HepG2 (cell line): ENCODE data around the gene NFKB2. TPM values are rescaled to one million over a fixed set of nuclear protein-coding genes. Genes with fewer than 3 reads are reported as not detected.
A peak's percentile ranks its signal among the peaks of the same experiment; 100 is the strongest.

ENCODE experiments used
- ARNT2 ChIP-seq: sonication (generic); formaldehyde crosslinking; IDR thresholded peaks from 2 replicates; pipeline ENCODE4 v1.8.0; 2022; ENCODE audit warnings: mild to moderate bottlenecking, low read depth, missing genetic modification reagents, moderate library complexity
- DMAP1 ChIP-seq: IDR thresholded peaks from 2 replicates; pipeline ENCODE4 v1.6.1; 2016
- FIP1L1 ChIP-seq: fragments of 200-400 bp; formaldehyde crosslinking; IDR thresholded peaks from 2 replicates; pipeline ENCODE4 v1.6.1; 2018; ENCODE audit warnings: low read depth, mild to moderate bottlenecking, low read length, moderate library complexity, borderline replicate concordance; ENCODE audit not compliant: insufficient read depth
- FOSL1 ChIP-seq: sonication (generic); formaldehyde crosslinking; IDR thresholded peaks from 2 replicates; pipeline ENCODE4 v1.9.0; 2021; ENCODE audit warnings: missing genetic modification reagents, borderline replicate concordance
- HMGXB4 ChIP-seq, 2 experiments: sonication (generic) in 1 of 2; formaldehyde crosslinking in 1 of 2; IDR thresholded peaks; 2 replicates each; pipeline versions ENCODE4 v1.4.0 to v1.6.1; 2018 to 2020; ENCODE audit warnings: missing genetic modification reagents in 2 of 2, borderline replicate concordance in 1 of 2, low read depth in 1 of 2, mild to moderate bottlenecking in 1 of 2, missing biosample characterization in 1 of 2
- KLF12 ChIP-seq: sonication (generic); formaldehyde crosslinking; IDR thresholded peaks from 2 replicates; pipeline ENCODE4 v1.4.0; 2020; ENCODE audit warnings: missing genetic modification reagents, borderline replicate concordance
- MAZ ChIP-seq, 2 experiments: sonication (generic) in 1 of 2; formaldehyde crosslinking in 1 of 2; IDR thresholded peaks; 2 replicates each; pipeline versions ENCODE4 v1.5.0 to v1.6.1; 2012 to 2020; ENCODE audit warnings: low read depth in 2 of 2, mild to moderate bottlenecking in 2 of 2, borderline replicate concordance in 1 of 2, improper control_type of control experiment in 1 of 2, low read length in 1 of 2, missing genetic modification reagents in 1 of 2, moderate library complexity in 1 of 2
- PRDM4 ChIP-seq: sonication (generic); formaldehyde crosslinking; IDR thresholded peaks from 2 replicates; pipeline ENCODE4 v1.9.0; 2021; ENCODE audit warnings: missing genetic modification reagents, borderline replicate concordance
- PTBP1 ChIP-seq: fragments of 200-400 bp; formaldehyde crosslinking; IDR thresholded peaks from 2 replicates; pipeline ENCODE4 v1.6.1; 2018; ENCODE audit warnings: low read length, low read depth; ENCODE audit not compliant: poor library complexity, severe bottlenecking
- RARG ChIP-seq: sonication (generic); formaldehyde crosslinking; IDR thresholded peaks from 2 replicates; pipeline ENCODE4 v1.4.0; 2020; ENCODE audit warnings: low read depth, mild to moderate bottlenecking, missing genetic modification reagents
- REL ChIP-seq: sonication (generic); formaldehyde crosslinking; conservative IDR thresholded peaks from 2 replicates; pipeline ENCODE4 v1.8.0; 2022; ENCODE audit warnings: mild to moderate bottlenecking, missing genetic modification reagents, moderate library complexity
- SP140L ChIP-seq: sonication (generic); formaldehyde crosslinking; IDR thresholded peaks from 2 replicates; pipeline ENCODE4 v1.4.0; 2020; ENCODE audit warnings: missing genetic modification reagents, borderline replicate concordance
- SP4 ChIP-seq: sonication (generic); formaldehyde crosslinking; IDR thresholded peaks from 2 replicates; pipeline ENCODE4 v1.8.1; 2023; ENCODE audit warnings: mild to moderate bottlenecking, missing genetic modification reagents
- TAF1 ChIP-seq: sonication (generic); formaldehyde crosslinking; IDR thresholded peaks from 2 replicates; pipeline ENCODE4 v1.4.0; 2020; ENCODE audit warnings: missing genetic modification reagents
- TBP ChIP-seq: sonication (generic); formaldehyde crosslinking; IDR thresholded peaks from 2 replicates; pipeline ENCODE4 v1.5.0; 2020; ENCODE audit warnings: missing genetic modification reagents
- ZBED4 ChIP-seq: sonication (generic); formaldehyde crosslinking; IDR thresholded peaks from 2 replicates; pipeline ENCODE4 v1.4.0; 2020; ENCODE audit warnings: missing genetic modification reagents, borderline replicate concordance
- ZNF292 ChIP-seq: sonication (generic); formaldehyde crosslinking; IDR thresholded peaks from 2 replicates; pipeline ENCODE4 v1.8.1; 2022; ENCODE audit warnings: mild to moderate bottlenecking, low read depth, missing genetic modification reagents, borderline replicate concordance
- ZNF569 ChIP-seq: sonication (generic); formaldehyde crosslinking; IDR thresholded peaks from 2 replicates; pipeline ENCODE4 v1.5.0; 2020; ENCODE audit warnings: mild to moderate bottlenecking, missing genetic modification reagents, moderate library complexity, borderline replicate concordance
- ZNF570 ChIP-seq: sonication (generic); formaldehyde crosslinking; IDR thresholded peaks from 2 replicates; pipeline ENCODE4 v1.4.0; 2020; ENCODE audit warnings: mild to moderate bottlenecking, missing genetic modification reagents, borderline replicate concordance
- ZNF749 ChIP-seq: sonication (generic); formaldehyde crosslinking; IDR thresholded peaks from 2 replicates; pipeline ENCODE4 v1.8.0; 2022; ENCODE audit warnings: mild to moderate bottlenecking, missing genetic modification reagents, moderate library complexity, borderline replicate concordance
- polyA plus RNA-seq, 8 experiments: library from polyadenylated mRNA; depleted of rRNA in 3 of 8; stranded (reverse) in 7 of 8; unstranded in 1 of 8; fragments of >200 nt; fragmentation: Illumina TruSeq in 4 of 8; extraction: Trizol in 4 of 8; gene quantifications; 2 replicates each; pipeline versions ENCODE4 v1.2.1 to v1.2.3, GENCODE V29; 2011 to 2016; ENCODE audit warnings: low read depth in 4 of 8, missing spikeins in 1 of 8, mixed read lengths in 1 of 8; ENCODE audit not compliant: insufficient read depth in 1 of 8
- total RNA-seq, 5 experiments: library from RNA; depleted of rRNA; stranded (reverse); fragments of >200 nt; fragmentation: Illumina TruSeq; extraction: Trizol; gene quantifications; 2 replicates each; pipeline ENCODE4 v1.2.3, GENCODE V29; 2016; ENCODE audit warnings: low read depth in 1 of 5

Gene NFKB2
- total and polyA plus RNA-seq, 2 of the 13 experiments (the other 11 are each of a cell fraction or from before 2014, with no cell fraction given) = 7.7 to 12.5 TPM

- TF ChIP-seq PRDM4 (CRISPR knock-in tag) (no peak), ZNF570 (CRISPR knock-in tag) (no peak), TBP (CRISPR knock-in tag) (no peak), FIP1L1 (no peak), DMAP1 (CRISPR knock-in tag) (no peak), HMGXB4 (CRISPR knock-in tag; IDR thresholded peaks at IDR 0.05; ENCODE audit: borderline replicate concordance in 1 of 2, low read depth in 1 of 2) (0 out of 4 replicates have a peak, but pooled peaks of 1 of the 2 experiments have one; percentile 22), ZNF569 (peak; percentile 70; the same call in 1 of the 2 replicates), TAF1 (CRISPR knock-in tag) (no peak), ZNF292 (CRISPR knock-in tag) (no peak), RARG (CRISPR knock-in tag) (no peak), REL (CRISPR knock-in tag) (peak; percentile 31; the same call in 1 of the 2 replicates), ZNF749 (CRISPR knock-in tag) (no peak), ZBED4 (CRISPR knock-in tag) (no peak), SP140L (no peak), ARNT2 (CRISPR knock-in tag) (0 out of 2 replicates have a peak, but pooled peaks have one; percentile 27), KLF12 (no peak), PTBP1 (peak; percentile 13), SP4 (CRISPR knock-in tag) (no peak; the same call in 1 of the 2 replicates), MAZ (IDR thresholded peaks at IDR 0.05; ENCODE audit: borderline replicate concordance, low read depth, low read length) (no peak), MAZ (CRISPR knock-in tag; IDR thresholded peaks at IDR 0.05; ENCODE audit: low read depth) (no peak), FOSL1 (no peak)
These were observed 25.9 kb downstream of the NFKB2 start (continued) for GRCh38 chr10:102421507-102421756.
